PC-9 (cell line): ENCODE data around the gene PROS1. TPM values are rescaled to one million over a fixed set of nuclear protein-coding genes. Genes with fewer than 3 reads are reported as not detected.

Experiments used
- BruUV-seq: library from RNA; stranded (reverse); fragments of 400-500 nt; replicated peaks from 2 replicates; lab custom pipeline; 2021; lab: Mats Ljungman, UMichigan
- CTCF ChIA-PET: fragments of 300-600 bp; sonication (Branson Sonifier 250); formaldehyde crosslinking; loops from one replicate; lab custom pipeline; 2022; ENCODE audit warnings: antibody characterized with exemption; lab: Charles Lee
- POLR2A ChIA-PET: fragments of 300-600 bp; sonication (Branson Sonifier 250); formaldehyde crosslinking; loops from one replicate; lab custom pipeline; 2022; ENCODE audit warnings: antibody characterized with exemption; ENCODE audit not compliant: unreplicated experiment; lab: Charles Lee
- DNase-seq, 2 experiments: peaks; one replicate each; pipeline versions ENCODE4 v3.0.0 to v3.0.0-alpha.2; 2015 to 2022; ENCODE audit warnings: mixed read lengths in 1 of 2
- H2AFZ ChIP-seq: fragments of 200-600 bp; sonication (generic); 2 replicates; pipeline ENCODE4 v1.8.1; 2017; ENCODE audit warnings: antibody characterized with exemption
- H3F3A ChIP-seq: fragments of 200-600 bp; sonication (generic); 2 replicates; pipeline ENCODE4 v1.8.1; 2017; ENCODE audit warnings: antibody characterized with exemption, mild to moderate bottlenecking, low read depth; ENCODE audit not compliant: insufficient read depth
- H3K27ac ChIP-seq: fragments of 200-600 bp; sonication (generic); 2 replicates; pipeline ENCODE4 v1.6.1; 2016; ENCODE audit warnings: mixed run types
- H3K27me3 ChIP-seq: fragments of 200-600 bp; sonication (generic); 2 replicates; pipeline ENCODE4 v1.6.1; 2016; ENCODE audit warnings: low read depth, mixed run types; ENCODE audit not compliant: insufficient read depth
- H3K36me3 ChIP-seq: fragments of 200-600 bp; sonication (generic); 2 replicates; pipeline ENCODE4 v1.6.1; 2016; ENCODE audit warnings: low read depth, mixed run types
- H3K4me1 ChIP-seq: fragments of 200-600 bp; sonication (generic); replicated peaks from 2 replicates; pipeline ENCODE4 v1.6.1; 2016; ENCODE audit warnings: mixed run types; ENCODE audit not compliant: insufficient read depth
- H3K4me2 ChIP-seq: fragments of 200-600 bp; sonication (generic); 2 replicates; pipeline ENCODE4 v1.6.1; 2017; ENCODE audit warnings: mixed run types
- H3K4me3 ChIP-seq: fragments of 200-600 bp; sonication (generic); 2 replicates; pipeline ENCODE4 v1.6.1; 2016; ENCODE audit warnings: mixed run types
- H3K79me2 ChIP-seq: fragments of 200-600 bp; sonication (generic); 2 replicates; pipeline ENCODE4 v1.6.1; 2017; ENCODE audit warnings: low read depth, mixed run types
- H3K9me2 ChIP-seq: fragments of 200-600 bp; sonication (generic); 2 replicates; pipeline ENCODE4 v1.8.1; 2017; ENCODE audit warnings: mild to moderate bottlenecking; ENCODE audit not compliant: insufficient read depth
- H3K9me3 ChIP-seq: fragments of 200-600 bp; sonication (generic); 2 replicates; pipeline ENCODE4 v1.8.1; 2016; ENCODE audit warnings: low read depth; ENCODE audit not compliant: insufficient read depth
- H4K20me1 ChIP-seq: fragments of 200-600 bp; sonication (generic); 2 replicates; pipeline ENCODE4 v1.8.1; 2017; ENCODE audit not compliant: insufficient read depth
- CTCF ChIP-seq: fragments of 200-600 bp; sonication (generic); conservative IDR thresholded peaks from 2 replicates; pipeline ENCODE4 v1.6.1; 2017; ENCODE audit warnings: mixed run types, antibody characterized with exemption, mild to moderate bottlenecking, moderate library complexity
- EZH2 ChIP-seq: fragments of 200-600 bp; sonication (generic); IDR thresholded peaks from 2 replicates; pipeline ENCODE4 v1.8.0; 2017; ENCODE audit warnings: antibody characterized with exemption, low read depth
- intact Hi-C: fragments of 100-400 bp; cut with micrococcal nuclease; formaldehyde crosslinking; loops from one replicate; pipeline ENCODE4 v1.10.0; 2022; ENCODE audit not compliant: unreplicated experiment
- total RNA-seq: library from RNA; stranded (reverse); gene quantifications from 2 replicates; pipeline ENCODE4 v1.2.3, GENCODE V29; 2021

The PROS1 gene
- total RNA-seq, 1 experiment from 2014 or later, result 0.57 TPM

GRCh38 chr3:93936549-93936948 lies 37.1 kb downstream of the PROS1 start:
- Histone ChIP-seq H3K36me3 (no peaks in the 10 kb centered on the region), H3K27ac (no peak overlapping the region), H3F3A (no peaks in the 10 kb centered on the region), H3K4me2 (no peak overlapping the region), H4K20me1 (no peaks in the 10 kb centered on the region), H3K27me3 (peaks cover 35% of the 10 kb centered on the region), H3K4me3 (no peak overlapping the region), H2AFZ (no peak overlapping the region), H3K9me3 (0 out of 2 replicates have a peak, but pooled peaks cover 3% of the 10 kb centered on the region), H3K4me1 (no peaks in the 10 kb centered on the region), H3K9me2 (no peaks in the 10 kb centered on the region), H3K79me2 (no peaks in the 10 kb centered on the region)
- intact Hi-C loops, result no loop called here
- no peak for TF ChIP-seq CTCF
- no peak for TF ChIP-seq EZH2
- no TSS peak for BruUV-seq
- POLR2A ChIA-PET, result no interaction called here
- no peak for DNase-seq
- CTCF ChIA-PET, result no interaction called here

GRCh38 chr3:93934366-93935046 lies 39.2 kb downstream of the PROS1 start:
- ChIA-PET POLR2A (no interaction called here), CTCF (no interaction called here)
- H3K4me2 ChIP-seq, result no peak overlapping the region
- H3K4me1 ChIP-seq, result no peaks in the 10 kb centered on the region
- H3F3A ChIP-seq, result no peaks in the 10 kb centered on the region
- H3K36me3 ChIP-seq, result no peaks in the 10 kb centered on the region
- no peak overlapping the region for H3K27ac ChIP-seq
- intact Hi-C loops, result no loop called here
- no TSS peak for BruUV-seq
- no peaks in the 10 kb centered on the region for H3K79me2 ChIP-seq
- H3K27me3 ChIP-seq, result peaks cover 15% of the 10 kb centered on the region; the same call in 1 of the 2 replicates
- H4K20me1 ChIP-seq, result no peaks in the 10 kb centered on the region
- H3K9me3 ChIP-seq, result 0 out of 2 replicates have a peak, but pooled peaks cover 3% of the 10 kb centered on the region
- H3K4me3 ChIP-seq, result no peak overlapping the region
- H2AFZ ChIP-seq, result 0 out of 2 replicates have a peak overlapping the region, but pooled peaks have one; percentile 8
- H3K9me2 ChIP-seq, result no peaks in the 10 kb centered on the region
- no peak for TF ChIP-seq EZH2
- TF ChIP-seq CTCF, result no peak
- DNase-seq, result peak in 1 of 2 experiments; percentile 12

DNA sequence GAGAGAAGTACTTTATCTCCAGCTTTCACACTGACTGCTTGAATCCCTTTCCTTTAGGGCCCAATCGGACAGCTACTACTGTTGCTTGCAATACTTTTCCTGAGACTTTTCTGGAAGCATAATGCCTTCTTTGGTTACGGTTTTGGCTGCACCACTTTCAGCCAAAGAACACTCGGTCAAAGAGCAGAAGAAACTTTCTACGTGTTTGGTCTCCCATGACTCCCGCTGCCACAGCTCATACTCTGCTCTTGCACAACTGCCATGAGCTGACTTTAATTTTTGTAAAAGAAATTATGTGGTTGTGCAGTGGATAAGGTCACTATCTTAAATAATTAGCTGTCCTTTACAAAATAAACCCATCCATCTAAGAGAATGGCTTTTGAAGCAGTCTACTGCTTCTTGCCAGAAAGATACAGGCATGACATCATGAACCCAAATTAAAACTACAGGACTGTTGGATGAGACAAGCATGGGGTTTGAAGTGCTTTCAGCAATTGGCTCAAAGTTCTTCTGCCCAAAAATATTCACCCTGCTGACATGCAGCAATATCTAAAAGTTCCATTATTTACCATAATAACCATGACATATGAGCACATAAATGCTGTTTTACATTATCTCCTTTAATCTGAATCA lies 42.0 kb downstream of the PROS1 start:
- ChIA-PET POLR2A (no interaction called here), CTCF (no interaction called here)
- BruUV-seq, result no TSS peak
- Histone ChIP-seq H3K9me2 (no peaks in the 10 kb centered on the region), H3K27me3 (no peaks in the 10 kb centered on the region), H3K27ac (no peak overlapping the region), H4K20me1 (no peaks in the 10 kb centered on the region), H3K36me3 (no peaks in the 10 kb centered on the region), H3K79me2 (no peaks in the 10 kb centered on the region), H3K9me3 (0 out of 2 replicates have a peak, but pooled peaks cover 3% of the 10 kb centered on the region), H3K4me2 (no peak overlapping the region), H3F3A (no peaks in the 10 kb centered on the region), H3K4me3 (no peak overlapping the region), H2AFZ (no peak overlapping the region), H3K4me1 (no peaks in the 10 kb centered on the region)
- peak in 1 of 2 experiments; percentile 22 for DNase-seq
- intact Hi-C loops, result no loop called here
- TF ChIP-seq CTCF (no peak), EZH2 (no peak)
